Activated CD8-positive, alpha-beta memory T cell treated with anti-CD3 and anti-CD28 coated beads for 36 hours (primary cell): ENCODE results near the gene SNRPB2. TPM values are rescaled to one million over a fixed set of nuclear protein-coding genes. Genes with fewer than 3 reads are reported as not detected.

Experiments
- CTCF ChIA-PET: fragments of 350-600 bp; sonication (Branson Sonifier 250); formaldehyde crosslinking; loops from one replicate; lab custom pipeline; 2021; ENCODE audit warnings: antibody characterized with exemption; lab: Charles Lee
- POLR2A ChIA-PET: fragments of 350-600 bp; sonication (Branson Sonifier 250); formaldehyde crosslinking; loops from one replicate; lab custom pipeline; 2021; ENCODE audit warnings: antibody characterized with exemption; lab: Charles Lee
- total RNA-seq, 2 experiments: library from RNA; stranded (reverse); gene quantifications; one replicate each; pipeline ENCODE4 v1.2.3, GENCODE V29; 2021

Gene SNRPB2
- total RNA-seq, 2 experiments from 2014 or later: 118 to 119 TPM

DNA sequence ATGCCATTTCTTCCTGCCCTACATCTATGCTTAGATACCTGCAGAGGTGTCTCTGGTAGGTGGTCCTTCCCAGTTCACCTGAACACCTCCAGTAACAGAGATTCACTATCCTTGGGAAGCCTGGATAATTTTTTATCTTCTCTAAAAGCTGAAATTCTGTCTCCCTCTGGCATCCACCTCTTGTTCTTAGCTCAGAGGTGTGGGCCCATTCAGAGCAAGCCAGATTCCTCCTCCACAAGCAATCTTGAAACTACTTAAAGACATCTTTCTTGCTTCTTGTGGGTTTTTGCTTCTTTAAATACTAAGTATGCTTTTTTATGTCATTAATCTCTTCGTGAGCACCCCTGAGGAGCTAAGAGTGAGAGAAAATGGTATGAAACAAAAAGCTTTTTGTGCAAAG is 10.4 kb upstream of the SNRPB2 start:
- POLR2A ChIA-PET: no interaction called here
- CTCF ChIA-PET: no interaction called here

DNA sequence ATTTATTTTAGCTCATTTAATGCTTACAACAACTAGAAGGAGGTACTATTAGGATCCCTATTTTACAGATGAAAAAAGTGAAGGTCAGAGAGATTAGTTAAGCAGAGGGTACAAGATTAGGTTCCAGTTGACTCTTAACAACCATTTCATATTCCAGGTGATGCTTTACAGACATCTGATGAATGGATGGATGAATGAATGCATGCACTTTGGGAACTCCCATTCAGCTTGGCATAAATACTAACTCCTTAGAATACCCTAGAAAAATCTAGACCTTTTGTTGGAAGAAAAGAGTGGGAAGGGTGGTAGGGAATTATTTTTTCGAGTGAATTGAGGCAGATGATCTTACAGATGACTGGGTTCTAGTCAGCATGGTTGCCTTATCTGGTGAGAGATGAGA is 746 bp upstream of the SNRPB2 start:
- POLR2A ChIA-PET: no interaction called here
- CTCF ChIA-PET: interaction anchor here (1.3 kb wide), 1 partner anchor 11 kb away, joined by 3 read pairs; no protein-coding TSS in a partner anchor

DNA sequence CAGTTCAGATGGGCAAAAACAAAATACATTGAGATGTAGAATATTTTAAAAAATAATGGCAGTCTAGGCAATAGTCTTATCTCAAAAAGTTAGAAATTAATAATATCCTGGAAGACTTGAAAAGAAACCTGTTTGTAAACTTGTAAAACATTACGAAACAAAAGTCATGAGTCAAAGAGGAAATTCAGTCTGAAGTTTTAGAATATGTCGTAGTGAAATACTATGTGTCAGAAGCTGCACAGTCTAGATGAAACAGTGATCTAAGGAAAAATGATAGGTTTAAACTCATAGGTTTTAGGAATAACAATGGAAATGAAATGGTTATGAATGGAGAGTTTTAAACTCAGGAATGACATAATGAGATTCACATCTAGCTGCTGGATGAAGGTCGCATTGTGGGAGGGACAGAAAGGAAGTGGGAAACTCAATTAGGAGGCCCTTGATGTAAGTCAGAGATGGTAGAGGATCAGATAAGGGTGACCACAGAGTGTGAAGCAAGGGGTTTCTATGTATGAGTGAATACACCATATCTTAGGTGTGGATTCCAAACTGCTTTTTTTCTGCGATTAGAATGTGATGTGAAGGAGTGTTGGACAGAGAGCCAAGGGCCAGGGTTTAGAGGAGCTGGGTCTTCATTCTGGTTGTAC is 2.8 kb downstream of the SNRPB2 start:
- POLR2A ChIA-PET: no interaction called here

DNA sequence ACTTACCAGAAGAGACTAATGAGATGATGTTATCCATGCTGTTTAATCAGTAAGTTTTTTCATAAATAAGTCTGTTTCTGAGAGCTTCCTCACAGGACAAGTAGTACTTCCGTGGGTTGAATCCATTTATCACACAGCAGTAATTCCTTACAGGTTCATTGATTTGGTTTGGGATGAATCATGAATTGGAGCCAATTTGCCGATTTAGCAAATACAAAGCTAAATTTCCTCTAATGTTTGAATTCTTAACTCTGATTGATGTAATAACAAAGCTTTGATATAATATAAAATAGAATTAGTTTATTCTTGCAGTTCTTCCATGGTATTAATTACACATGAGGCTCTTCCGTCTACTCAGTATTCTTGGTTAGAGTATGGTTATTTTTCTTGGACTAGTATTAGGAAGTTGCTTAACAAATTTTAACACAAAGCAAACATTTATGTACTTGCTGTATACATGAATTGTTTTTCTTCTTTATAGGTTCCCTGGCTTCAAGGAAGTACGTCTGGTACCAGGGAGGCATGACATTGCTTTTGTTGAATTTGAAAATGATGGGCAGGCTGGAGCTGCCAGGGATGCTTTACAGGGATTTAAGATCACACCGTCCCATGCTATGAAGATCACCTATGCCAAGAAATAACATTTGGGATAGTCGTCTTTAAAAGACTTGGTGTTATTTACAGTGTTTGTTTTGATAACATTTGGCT is 10.7 kb downstream of the SNRPB2 start:
- ChIA-PET POLR2A (no interaction called here), CTCF (interaction anchor here (1.2 to 1.6 kb wide), 2 partner anchors 12 to 19 kb away, joined by 3 read pairs; no protein-coding TSS in a partner anchor)

More for the DNA sequence above, 2.8 kb downstream of the SNRPB2 start:
- CTCF ChIA-PET: no interaction called here

DNA sequence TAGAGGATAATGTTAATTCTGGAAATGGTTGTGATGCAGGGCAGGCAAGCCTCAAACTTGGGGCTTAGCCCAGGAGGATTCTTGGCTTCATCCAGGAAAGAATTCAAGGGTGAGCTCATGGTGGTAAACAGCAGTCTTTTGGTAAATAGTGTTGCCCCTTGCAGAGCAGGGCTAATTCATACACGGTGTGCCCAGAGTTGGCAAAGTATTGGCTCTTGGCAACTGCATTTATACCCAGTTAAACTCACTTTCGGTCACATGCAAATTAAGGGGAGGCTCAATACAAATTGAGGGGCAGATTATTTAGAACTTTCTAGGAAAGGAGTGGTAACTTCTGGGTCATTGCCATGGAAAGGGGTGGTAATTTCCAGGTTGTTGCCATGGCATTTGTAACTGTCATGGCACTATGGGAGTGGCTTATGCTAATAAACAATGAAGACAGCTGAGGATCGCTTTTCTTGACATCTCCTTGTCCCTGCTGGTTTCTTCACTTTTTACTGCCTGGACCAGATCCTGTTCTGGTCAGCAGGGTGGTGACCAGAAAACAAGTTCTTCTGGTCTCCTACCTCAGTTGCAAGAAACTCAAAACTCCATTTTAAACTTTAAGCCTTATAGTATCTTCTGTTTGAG is 14.5 kb downstream of the SNRPB2 start:
- CTCF ChIA-PET: no interaction called here
- POLR2A ChIA-PET: no interaction called here

DNA sequence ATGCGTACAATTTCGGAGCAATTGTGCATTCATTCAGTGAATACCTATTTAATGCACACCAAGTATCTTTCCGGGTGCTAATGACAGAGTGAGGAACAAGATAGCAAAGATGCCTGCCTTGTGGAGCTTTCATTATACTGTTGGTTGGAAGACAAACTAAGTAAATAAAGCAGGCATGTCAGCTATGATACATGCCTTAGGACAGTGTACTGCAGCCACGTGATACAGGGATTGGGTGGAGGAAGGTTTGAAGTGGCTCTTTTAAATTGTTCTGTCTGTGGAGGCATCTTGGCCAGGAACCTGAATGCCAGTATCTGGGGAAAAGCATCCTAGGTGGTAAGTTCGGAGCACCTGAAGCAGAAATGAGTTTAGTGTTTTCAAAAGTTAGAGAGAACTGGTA is 15.4 kb downstream of the SNRPB2 start:
- CTCF ChIA-PET: no interaction called here
- POLR2A ChIA-PET: no interaction called here

DNA sequence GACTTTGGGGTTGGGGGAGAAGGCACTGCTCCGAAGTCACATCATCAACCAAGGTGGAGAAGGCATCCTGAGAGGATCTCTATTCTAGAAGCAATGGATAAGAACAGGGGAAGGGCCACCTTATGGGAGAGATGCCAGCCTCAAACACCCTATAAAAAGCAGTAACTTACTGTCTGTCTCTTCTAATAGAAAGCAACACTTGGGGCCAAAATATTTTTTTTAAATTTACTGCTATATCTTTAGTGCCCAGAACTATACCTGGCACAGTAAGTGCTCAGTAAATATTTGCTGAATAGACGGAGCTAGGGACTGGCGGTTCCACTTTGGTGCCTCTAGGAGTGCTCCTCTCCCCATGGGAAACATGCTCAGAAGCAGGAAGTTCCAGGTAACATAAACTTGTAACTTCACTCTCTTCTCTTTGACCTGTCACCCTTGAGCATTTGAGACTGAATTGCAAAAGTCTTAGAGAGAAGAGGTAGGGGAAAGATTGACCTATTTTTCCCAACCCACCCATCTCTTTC is 17.5 kb downstream of the SNRPB2 start:
- POLR2A ChIA-PET: no interaction called here
- CTCF ChIA-PET: interaction anchor here (1.6 kb wide), 1 partner anchor 13 kb away, joined by 3 read pairs; no protein-coding TSS in a partner anchor

DNA sequence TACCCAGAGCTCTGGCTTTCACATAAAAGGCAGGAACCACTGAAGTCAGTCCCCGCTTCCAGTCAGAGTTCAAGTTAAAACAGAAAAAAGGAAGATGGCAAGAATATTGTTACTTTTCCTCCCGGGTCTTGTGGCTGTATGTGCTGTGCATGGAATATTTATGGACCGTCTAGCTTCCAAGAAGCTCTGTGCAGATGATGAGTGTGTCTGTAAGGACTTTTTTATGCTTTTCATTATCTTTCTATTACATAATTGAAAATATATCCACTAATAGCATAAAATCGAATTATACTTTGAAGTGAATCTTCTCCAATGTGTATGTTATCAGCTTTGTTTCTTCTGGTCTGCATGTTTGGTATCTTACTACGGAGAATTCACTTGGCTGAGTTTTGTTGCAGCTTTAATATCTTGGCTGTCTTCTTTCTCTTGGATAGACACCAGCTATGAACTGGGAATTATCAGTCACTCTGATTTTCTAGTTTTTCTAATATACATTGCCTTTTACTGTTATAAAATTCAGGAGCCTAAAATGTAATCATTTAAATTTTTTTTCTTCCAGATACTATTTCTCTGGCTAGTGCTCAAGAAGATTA is 18.6 kb downstream of the SNRPB2 start, which contains the start of gene OTOR:
TSS of gene OTOR (plus strand) at position 51 of the 593 bp plus-strand sequence. CDS start at position 95, 44 bp downstream.
- CTCF ChIA-PET: interaction anchor here (1.6 kb wide), 1 partner anchor 12 kb away, joined by 3 read pairs; no protein-coding TSS in a partner anchor
- POLR2A ChIA-PET: no interaction called here

DNA sequence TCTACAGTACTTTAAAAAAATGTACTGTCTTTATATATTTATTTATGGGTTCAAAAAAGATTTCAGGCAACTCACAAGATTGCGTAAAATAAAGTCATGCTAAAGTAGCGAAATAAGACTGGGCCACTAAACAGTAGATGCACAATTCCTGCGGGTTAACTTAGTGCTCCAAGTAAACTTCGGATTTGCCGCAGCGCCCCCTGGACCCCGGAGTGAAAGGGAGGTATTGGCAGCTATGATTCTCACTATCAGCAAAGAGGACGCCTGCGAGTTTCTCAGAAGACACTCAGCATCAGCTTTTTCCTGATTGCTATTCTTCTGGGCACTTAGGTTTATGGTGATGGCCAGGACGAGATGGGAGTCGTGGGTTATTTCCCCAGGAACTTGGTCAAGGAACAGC is 19.7 kb downstream of the SNRPB2 start:
- ChIA-PET CTCF (no interaction called here), POLR2A (no interaction called here)

DNA sequence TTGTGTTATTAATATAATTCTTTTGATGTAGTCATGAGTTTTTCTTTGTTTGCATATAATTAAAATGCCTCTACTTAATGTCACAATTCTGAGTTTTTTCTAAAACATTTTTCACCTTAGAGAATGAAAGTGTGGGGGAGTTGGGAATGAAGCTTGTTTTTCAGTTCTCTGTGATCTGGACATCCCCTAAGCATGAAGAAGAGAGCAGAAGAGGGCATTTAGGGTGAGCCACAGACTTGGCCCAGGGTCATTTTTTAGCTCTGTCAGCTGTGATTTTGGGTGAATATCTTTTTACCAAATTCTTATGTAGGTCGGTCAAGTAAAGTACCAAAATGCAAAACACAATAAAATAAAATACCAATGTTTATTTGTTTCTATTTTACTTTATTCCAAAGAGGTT is 22.3 kb downstream of the SNRPB2 start:
- POLR2A ChIA-PET: no interaction called here
- CTCF ChIA-PET: interaction anchor here (0.9 to 1.2 kb wide), 2 partner anchors 9 to 52 kb away, joined by 3 to 5 read pairs; no protein-coding TSS in a partner anchor

DNA sequence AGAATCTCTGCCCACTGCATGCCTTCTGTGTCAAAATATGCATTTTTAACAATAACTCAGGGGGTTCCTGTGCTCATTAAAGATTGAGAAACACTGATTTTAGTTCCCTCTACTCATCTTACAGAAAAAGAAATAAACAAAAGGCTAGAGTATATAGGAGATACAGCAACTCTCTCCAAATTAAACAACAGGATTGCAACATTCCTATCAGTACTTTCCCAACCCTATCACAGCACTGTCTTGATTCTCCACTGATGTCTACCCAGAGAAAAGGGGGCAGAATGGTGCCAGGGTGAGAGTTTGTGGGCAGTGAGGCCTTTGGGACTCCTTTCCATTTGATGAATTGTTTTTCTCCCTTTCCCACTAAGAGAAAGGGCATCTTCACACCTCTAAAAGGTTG is 23.1 kb downstream of the SNRPB2 start:
- ChIA-PET POLR2A (no interaction called here), CTCF (no interaction called here)

DNA sequence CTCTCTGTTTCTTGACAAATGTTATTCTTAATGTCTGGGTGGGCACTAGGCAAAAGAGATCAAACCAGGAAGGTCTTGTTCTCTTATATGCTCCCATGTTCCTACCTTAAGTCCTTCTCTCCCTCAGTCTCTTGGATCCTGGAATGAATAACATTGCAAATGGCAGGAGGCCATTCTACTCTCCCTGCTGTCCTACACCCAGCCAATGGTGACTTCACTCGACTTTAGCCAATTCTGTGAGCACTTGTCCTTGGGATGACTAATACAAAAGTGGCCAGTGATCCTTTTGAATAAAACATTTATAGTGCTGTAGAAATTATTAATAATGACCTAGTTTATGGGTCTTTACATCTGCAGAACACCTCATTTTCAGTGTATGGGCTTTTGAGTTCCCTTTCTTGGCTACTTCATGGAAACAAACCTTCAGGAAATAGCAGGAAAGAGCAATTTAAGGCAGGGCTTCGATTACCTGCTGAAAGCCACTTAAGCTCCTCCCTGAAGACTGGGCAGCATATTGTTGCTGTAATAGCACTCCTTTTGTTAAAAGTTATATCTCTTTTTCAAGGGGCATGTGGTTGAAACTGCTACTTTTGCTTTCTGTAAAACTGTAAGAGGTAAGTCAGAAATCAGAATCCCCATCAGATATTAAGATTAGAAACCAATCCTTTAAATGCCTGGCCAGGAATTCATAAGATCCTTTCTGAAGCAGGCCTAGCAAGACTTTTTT is 28.8 kb downstream of the SNRPB2 start:
- ChIA-PET POLR2A (no interaction called here), CTCF (interaction anchor here (1.3 kb wide), 1 partner anchor 19 kb away, joined by 3 read pairs; no protein-coding TSS in a partner anchor)

DNA sequence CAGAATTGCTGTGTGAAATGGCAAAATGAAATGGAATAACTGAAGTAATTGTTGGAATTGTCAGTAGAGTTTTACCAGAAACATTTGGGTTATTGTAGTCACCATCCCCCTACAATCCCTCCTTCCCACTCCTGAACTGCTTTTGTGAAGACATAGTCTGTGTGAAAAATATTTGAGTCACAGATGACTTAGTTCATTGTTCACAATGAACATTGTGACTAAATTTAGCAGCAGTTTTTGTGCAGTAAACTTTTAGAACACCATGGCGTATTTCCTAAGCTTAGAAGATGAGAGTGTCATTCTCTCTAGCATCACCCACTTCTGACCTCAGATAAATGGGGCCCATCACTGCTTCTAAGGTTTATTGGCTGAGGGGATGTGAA is 29.3 kb downstream of the SNRPB2 start:
- ChIA-PET POLR2A (no interaction called here), CTCF (interaction anchor here (1.3 kb wide), 1 partner anchor 19 kb away, joined by 3 read pairs; no protein-coding TSS in a partner anchor)

DNA sequence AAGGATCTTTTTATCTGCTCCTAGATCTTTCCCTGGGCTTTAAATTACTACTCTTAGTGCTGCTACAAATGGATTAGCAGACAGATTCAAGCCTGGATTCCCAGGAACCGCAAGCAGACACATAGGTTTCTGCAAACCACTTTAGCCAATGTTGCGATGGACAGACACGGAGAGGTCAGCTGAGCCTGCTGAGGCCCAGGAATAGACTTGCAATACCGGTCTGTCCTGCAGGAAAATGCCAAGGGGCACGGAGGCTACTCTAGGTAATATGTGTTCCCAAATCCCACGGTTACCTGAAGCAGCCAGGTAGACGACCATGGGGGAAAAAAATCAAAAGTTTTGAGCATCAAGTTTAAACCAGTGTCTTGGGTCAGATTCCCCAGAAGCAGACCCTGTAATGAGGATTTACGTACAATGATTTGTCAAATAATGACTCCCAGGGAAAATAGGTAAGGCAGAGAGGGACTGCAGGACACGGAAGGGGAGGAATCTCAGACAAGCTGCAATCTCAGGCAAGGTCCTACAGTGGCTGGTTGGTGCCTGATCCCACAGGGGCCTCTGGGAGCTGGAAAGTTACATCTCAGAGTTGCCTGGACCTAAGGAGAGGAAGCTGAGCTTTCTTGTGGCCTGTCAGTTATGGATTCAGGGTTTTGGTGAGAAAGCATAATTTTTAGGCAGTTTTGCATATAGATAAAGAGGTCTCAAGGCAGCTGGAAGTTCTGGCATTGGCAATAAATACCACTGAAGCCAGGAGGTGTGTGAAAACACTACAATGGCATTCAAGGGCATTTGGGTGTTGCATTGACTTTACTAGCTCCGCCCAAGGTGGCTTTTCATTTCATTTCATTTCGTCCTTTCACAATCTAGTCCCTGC is 30.8 kb downstream of the SNRPB2 start:
- CTCF ChIA-PET: interaction anchor here (1.1 to 1.8 kb wide), 4 partner anchors 9 to 61 kb away, joined by 3 to 5 read pairs (median 4); partner anchors contain the start of gene OTOR

DNA sequence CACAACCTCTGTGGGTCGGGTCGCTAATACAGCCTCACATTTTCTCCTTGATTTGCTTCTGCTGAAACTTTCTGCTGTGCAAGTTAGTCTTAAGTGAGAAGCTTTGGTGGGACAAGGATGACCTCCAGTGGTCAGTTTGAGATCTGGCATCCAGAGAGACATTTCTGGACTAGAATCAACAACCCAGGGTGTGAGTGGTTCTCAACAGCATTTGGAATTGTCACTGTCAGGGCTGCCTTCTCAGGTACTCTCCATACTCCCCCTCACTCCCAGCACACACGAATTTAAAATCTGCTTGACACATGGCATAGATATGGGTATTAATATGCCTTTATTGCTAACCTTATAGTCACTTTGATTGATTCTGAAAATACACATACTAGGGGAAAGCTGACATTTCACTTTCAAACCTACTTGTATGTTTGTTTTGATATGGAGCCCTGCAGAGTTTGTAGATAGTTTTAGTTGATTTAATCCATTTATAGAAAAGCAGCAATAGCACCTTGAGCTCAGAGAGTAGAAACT is 31.5 kb downstream of the SNRPB2 start:
- CTCF ChIA-PET: interaction anchor here (1.1 to 1.8 kb wide), 4 partner anchors 9 to 62 kb away, joined by 3 to 5 read pairs (median 4); partner anchors contain the start of gene OTOR
- POLR2A ChIA-PET: no interaction called here

More for the DNA sequence above, 30.8 kb downstream of the SNRPB2 start:
- POLR2A ChIA-PET: no interaction called here

DNA sequence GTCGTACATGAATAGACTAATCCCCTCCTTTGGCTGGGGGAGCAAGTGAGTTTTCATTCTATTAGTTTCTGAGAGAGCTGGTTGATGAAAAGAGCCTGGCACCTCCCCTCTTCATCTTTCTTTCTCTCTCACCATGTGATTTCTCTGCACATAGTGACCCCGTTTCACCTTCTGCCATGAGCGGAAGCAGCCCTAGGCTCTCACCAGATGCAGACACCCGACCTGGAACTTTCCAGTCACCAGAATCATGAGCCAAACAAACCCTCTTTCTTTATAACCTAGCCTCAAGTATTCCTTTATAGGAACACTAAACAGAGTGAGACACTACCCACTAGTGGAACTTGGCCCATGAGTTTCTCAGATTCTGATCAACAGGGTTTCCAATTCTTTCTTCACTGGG is 34.7 kb downstream of the SNRPB2 start:
- ChIA-PET POLR2A (no interaction called here), CTCF (no interaction called here)

DNA sequence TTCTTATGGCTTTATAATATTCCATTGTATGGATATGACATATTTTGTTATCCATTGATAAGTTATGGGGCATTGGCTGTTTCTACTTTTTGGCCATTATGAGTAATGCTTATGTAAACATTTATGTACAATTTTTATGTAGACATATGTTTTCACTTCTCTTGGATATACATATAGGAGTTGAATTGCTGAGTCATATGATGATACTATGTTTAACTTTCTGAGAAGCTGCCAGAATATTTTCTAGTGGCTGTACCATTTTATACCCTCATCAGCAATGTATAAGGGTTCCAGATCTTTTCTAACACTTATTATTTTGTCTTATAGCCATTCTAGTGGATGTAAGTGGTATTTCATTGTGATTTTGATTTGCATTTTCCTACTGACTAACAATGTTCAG is 41.4 kb downstream of the SNRPB2 start:
- ChIA-PET CTCF (no interaction called here), POLR2A (no interaction called here)
